ENCODE data around the gene SLC39A2. TPM values are rescaled to one million over a fixed set of nuclear protein-coding genes. Genes with fewer than 3 reads are reported as not detected.
"Not testable (repeated sequence)": the region's sequence is repeated elsewhere in the genome, so short reads cannot be mapped to it uniquely, and the experiment has no call there.

The SLC39A2 gene
- total RNA-seq, 2 experiments from 2014 or later, result 0.25 to 0.37 TPM

- no peak overlapping the region for H3K27ac Mint-ChIP-seq
- H3K9me3 Mint-ChIP-seq, result no peaks in the 10 kb centered on the region
- ChIA-PET POLR2A (no interaction called here), CTCF (interaction anchor here (0.6 to 5.6 kb wide), 3 partner anchors 9 to 86 kb away, joined by 3 to 39 read pairs (median 3); no protein-coding TSS in a partner anchor)
- H3K4me3 Mint-ChIP-seq, result no peak overlapping the region
- H3K27me3 Mint-ChIP-seq, result peaks cover 14% of the 10 kb centered on the region
- no peaks in the 10 kb centered on the region for H3K36me3 Mint-ChIP-seq (ENCODE audit: low read depth)
- DNase-seq, result no peak
- H3K4me1 Mint-ChIP-seq, result peaks cover 2% of the 10 kb centered on the region
Observed at GRCh38 chr14:20980906-20981305, 18.2 kb upstream of the SLC39A2 start.

GRCh38 chr14:20982646-20983369, 16.3 kb upstream of the SLC39A2 start:
- Mint-ChIP-seq H3K9me3 (no peaks in the 10 kb centered on the region), H3K4me3 (no peak overlapping the region), H3K36me3 (ENCODE audit: low read depth) (peaks cover 1% of the 10 kb centered on the region), H3K27ac (no peak overlapping the region), H3K4me1 (peaks cover 6% of the 10 kb centered on the region), H3K27me3 (peaks cover 12% of the 10 kb centered on the region)
- CTCF ChIA-PET, result interaction anchor here (0.8 to 5.6 kb wide), 3 partner anchors 11 to 110 kb away, joined by 3 to 39 read pairs (median 3); no protein-coding TSS in a partner anchor
- no peak for DNase-seq
- POLR2A ChIA-PET, result no interaction called here

GRCh38 chr14:20985650-20986049, 13.4 kb upstream of the SLC39A2 start:
- H3K9me3 Mint-ChIP-seq; H3K36me3 Mint-ChIP-seq (ENCODE audit: low read depth); DNase-seq; H3K27me3 Mint-ChIP-seq; POLR2A ChIA-PET; H3K4me3 Mint-ChIP-seq; H3K27ac Mint-ChIP-seq: not testable (repeated sequence)
- CTCF ChIA-PET, result interaction anchor here (0.6 to 1.0 kb wide), 2 partner anchors 15 to 19 kb away, joined by 3 read pairs; no protein-coding TSS in a partner anchor
- peaks cover 24% of the 10 kb centered on the region for H3K4me1 Mint-ChIP-seq

- Mint-ChIP-seq H3K9me3 (no peaks in the 10 kb centered on the region), H3K27ac (no peak overlapping the region), H3K4me3 (no peak overlapping the region), H3K36me3 (ENCODE audit: low read depth) (peaks cover 11% of the 10 kb centered on the region), H3K4me1 (peaks cover 31% of the 10 kb centered on the region), H3K27me3 (peaks cover 3% of the 10 kb centered on the region)
- POLR2A ChIA-PET, result no interaction called here
- CTCF ChIA-PET, result interaction anchor here (1.1 kb wide), 1 partner anchor 16 kb away, joined by 6 read pairs; no protein-coding TSS in a partner anchor
- no peak for DNase-seq
Observed at GRCh38 chr14:20986811-20987210, 12.3 kb upstream of the SLC39A2 start.

GRCh38 chr14:20988717-20989470, 10.2 kb upstream of the SLC39A2 start:
- H3K4me3 Mint-ChIP-seq, result peak overlapping the region; percentile 47
- ChIA-PET CTCF (interaction anchor here (0.8 to 2.2 kb wide), 2 partner anchors 17 to 69 kb away, joined by 3 to 15 read pairs; no protein-coding TSS in a partner anchor), POLR2A (no interaction called here)
- H3K4me1 Mint-ChIP-seq, result peaks cover 42% of the 10 kb centered on the region
- peak overlapping the region; percentile 59 for H3K27ac Mint-ChIP-seq
- DNase-seq, result no peak
- no peaks in the 10 kb centered on the region for H3K27me3 Mint-ChIP-seq
- H3K9me3 Mint-ChIP-seq, result no peaks in the 10 kb centered on the region
- peaks cover 24% of the 10 kb centered on the region for H3K36me3 Mint-ChIP-seq (ENCODE audit: low read depth)

GRCh38 chr14:20989471-20989786, 9.7 kb upstream of the SLC39A2 start:
- Mint-ChIP-seq H3K9me3 (no peaks in the 10 kb centered on the region), H3K27ac (peak overlapping the region; percentile 90), H3K4me3 (peak overlapping the region; percentile 91), H3K27me3 (no peaks in the 10 kb centered on the region), H3K4me1 (peaks cover 44% of the 10 kb centered on the region), H3K36me3 (ENCODE audit: low read depth) (peaks cover 28% of the 10 kb centered on the region)
- POLR2A ChIA-PET, result no interaction called here
- DNase-seq, result no peak
- CTCF ChIA-PET, result interaction anchor here (2.2 kb wide), 1 partner anchor 18 kb away, joined by 15 read pairs; no protein-coding TSS in a partner anchor

- no peaks in the 10 kb centered on the region for H3K9me3 Mint-ChIP-seq
- H3K27ac Mint-ChIP-seq, result peak within 1 kb of the TSS; percentile 90
- peak within 1 kb of the TSS; percentile 91 for H3K4me3 Mint-ChIP-seq
- H3K4me1 Mint-ChIP-seq, result peaks cover 44% of the 10 kb centered on the region
- peaks cover 34% of the 10 kb centered on the region for H3K36me3 Mint-ChIP-seq (ENCODE audit: low read depth)
- ChIA-PET POLR2A (no interaction called here), CTCF (interaction anchor here (2.2 kb wide), 1 partner anchor 18 kb away, joined by 15 read pairs; no protein-coding TSS in a partner anchor)
- H3K27me3 Mint-ChIP-seq, result no peaks in the 10 kb centered on the region
- DNase-seq, result peak; percentile 93
Observed at GRCh38 chr14:20989787-20990600, 9.1 kb upstream of the SLC39A2 start, which contains the start of gene METTL17. Gene METTL17 (plus strand): TSS chr14:20989980. CDS start chr14:20990003, 23 bp downstream.

GRCh38 chr14:20996521-20996920, 2.6 kb upstream of the SLC39A2 start:
- peaks cover 32% of the 10 kb centered on the region for H3K4me1 Mint-ChIP-seq
- no peaks in the 10 kb centered on the region for H3K27me3 Mint-ChIP-seq
- no peak overlapping the region for H3K4me3 Mint-ChIP-seq
- H3K27ac Mint-ChIP-seq, result no peak overlapping the region
- CTCF ChIA-PET, result interaction anchor here (1.0 to 3.9 kb wide), 5 partner anchors 18 to 108 kb away, joined by 5 to 18 read pairs (median 7); no protein-coding TSS in a partner anchor
- no peak for DNase-seq
- POLR2A ChIA-PET, result no interaction called here
- peaks cover 45% of the 10 kb centered on the region for H3K36me3 Mint-ChIP-seq (ENCODE audit: low read depth)
- no peaks in the 10 kb centered on the region for H3K9me3 Mint-ChIP-seq

GRCh38 chr14:20997115-20997514, 2.0 kb upstream of the SLC39A2 start:
- Mint-ChIP-seq H3K27ac (no peak overlapping the region), H3K4me1 (peaks cover 26% of the 10 kb centered on the region), H3K27me3 (no peaks in the 10 kb centered on the region), H3K4me3 (no peak overlapping the region), H3K9me3 (no peaks in the 10 kb centered on the region), H3K36me3 (ENCODE audit: low read depth) (peaks cover 39% of the 10 kb centered on the region)
- ChIA-PET POLR2A (no interaction called here), CTCF (interaction anchor here (0.6 to 3.9 kb wide), 11 partner anchors 11 to 322 kb away, joined by 3 to 18 read pairs (median 5); no protein-coding TSS in a partner anchor)
- no peak for DNase-seq

- POLR2A ChIA-PET, result no interaction called here
- Mint-ChIP-seq H3K36me3 (ENCODE audit: low read depth) (peaks cover 36% of the 10 kb centered on the region), H3K27me3 (no peaks in the 10 kb centered on the region), H3K4me3 (no peak overlapping the region), H3K9me3 (no peaks in the 10 kb centered on the region), H3K4me1 (peaks cover 23% of the 10 kb centered on the region), H3K27ac (no peak overlapping the region)
- CTCF ChIA-PET, result interaction anchor here (0.6 to 3.9 kb wide), 13 partner anchors 10 to 323 kb away, joined by 3 to 18 read pairs (median 5); no protein-coding TSS in a partner anchor
- no peak for DNase-seq
Observed at GRCh38 chr14:20997564-20997963, 1.5 kb upstream of the SLC39A2 start.

- no peak for DNase-seq
- no peaks in the 10 kb centered on the region for H3K27me3 Mint-ChIP-seq
- no peak overlapping the region for H3K27ac Mint-ChIP-seq
- ChIA-PET POLR2A (no interaction called here), CTCF (interaction anchor here (0.7 to 3.9 kb wide), 8 partner anchors 10 to 321 kb away, joined by 3 to 18 read pairs (median 4); no protein-coding TSS in a partner anchor)
- peaks cover 21% of the 10 kb centered on the region for H3K4me1 Mint-ChIP-seq
- no peaks in the 10 kb centered on the region for H3K9me3 Mint-ChIP-seq
- H3K4me3 Mint-ChIP-seq, result no peak overlapping the region
- peaks cover 33% of the 10 kb centered on the region for H3K36me3 Mint-ChIP-seq (ENCODE audit: low read depth)
Observed at GRCh38 chr14:20998139-20998538, 954 bp upstream of the SLC39A2 start.

GRCh38 chr14:20999591-20999990, 498 bp downstream of the SLC39A2 start:
- H3K36me3 Mint-ChIP-seq (ENCODE audit: low read depth), result peaks cover 24% of the 10 kb centered on the region
- no peak for DNase-seq
- H3K27ac Mint-ChIP-seq, result no peak overlapping the region
- H3K4me3 Mint-ChIP-seq, result no peak overlapping the region
- no peaks in the 10 kb centered on the region for H3K9me3 Mint-ChIP-seq
- ChIA-PET POLR2A (no interaction called here), CTCF (interaction anchor here (3.2 to 3.9 kb wide), 3 partner anchors 15 to 93 kb away, joined by 12 to 18 read pairs (median 14); no protein-coding TSS in a partner anchor)
- peaks cover 16% of the 10 kb centered on the region for H3K4me1 Mint-ChIP-seq
- H3K27me3 Mint-ChIP-seq, result no peaks in the 10 kb centered on the region
